ENCODE data around the gene LMBR1. TPM values are rescaled to one million over a fixed set of nuclear protein-coding genes. Genes with fewer than 3 reads are reported as not detected.

Gene LMBR1, protein sequence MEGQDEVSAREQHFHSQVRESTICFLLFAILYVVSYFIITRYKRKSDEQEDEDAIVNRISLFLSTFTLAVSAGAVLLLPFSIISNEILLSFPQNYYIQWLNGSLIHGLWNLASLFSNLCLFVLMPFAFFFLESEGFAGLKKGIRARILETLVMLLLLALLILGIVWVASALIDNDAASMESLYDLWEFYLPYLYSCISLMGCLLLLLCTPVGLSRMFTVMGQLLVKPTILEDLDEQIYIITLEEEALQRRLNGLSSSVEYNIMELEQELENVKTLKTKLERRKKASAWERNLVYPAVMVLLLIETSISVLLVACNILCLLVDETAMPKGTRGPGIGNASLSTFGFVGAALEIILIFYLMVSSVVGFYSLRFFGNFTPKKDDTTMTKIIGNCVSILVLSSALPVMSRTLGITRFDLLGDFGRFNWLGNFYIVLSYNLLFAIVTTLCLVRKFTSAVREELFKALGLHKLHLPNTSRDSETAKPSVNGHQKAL
- total RNA-seq = 38.5 and 49.8 TPM in 2 replicates

DNA sequence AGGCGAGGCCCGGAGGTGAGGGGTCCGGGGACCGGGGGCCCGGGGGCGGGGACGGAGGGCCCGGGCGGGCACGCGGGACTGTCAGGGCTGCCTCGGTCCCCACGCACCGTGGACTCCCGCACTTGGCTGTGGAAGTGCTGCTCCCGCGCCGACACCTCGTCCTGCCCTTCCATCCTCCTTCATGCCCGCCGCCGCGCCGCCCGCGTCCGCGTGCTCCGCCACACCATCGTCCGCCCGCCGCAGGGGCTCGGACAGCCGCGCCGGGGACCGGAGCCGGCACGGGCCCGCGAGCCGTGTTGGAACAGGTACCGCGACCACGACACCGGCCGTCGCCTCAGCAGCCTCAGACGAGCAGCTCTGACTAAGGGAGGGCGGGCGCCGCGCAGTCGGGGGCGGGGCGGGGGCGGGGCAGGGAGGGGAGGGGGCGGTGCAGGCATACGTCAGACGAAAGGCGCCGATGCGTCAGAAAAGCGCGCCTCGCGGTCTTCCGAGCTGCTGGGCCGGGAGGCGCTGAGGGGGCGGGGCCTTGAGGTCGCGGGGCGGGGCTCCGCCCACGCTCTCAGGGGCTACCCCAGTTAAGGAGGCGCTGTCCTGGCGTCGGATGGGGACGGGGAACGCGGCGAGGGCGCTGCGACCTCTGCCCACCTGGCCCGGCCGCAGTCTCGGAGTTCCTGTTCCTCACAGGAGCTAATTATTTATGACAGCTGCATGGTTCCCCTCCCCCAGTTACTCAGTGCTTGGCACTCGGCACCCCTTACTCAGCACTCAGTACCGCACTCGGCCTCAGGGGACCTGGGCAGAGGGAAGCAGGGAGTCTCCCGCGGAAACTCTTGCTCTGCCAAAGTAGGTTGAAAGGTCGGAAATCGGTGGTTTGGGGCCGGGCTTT, at the start of gene LMBR1:
Gene LMBR1, minus strand, starts transcription at position 363 of the 886 bp plus-strand sequence. Its CDS starts 190 bp downstream, at position 173.

GRCh38 chr7:156640257-156640948, 252.6 kb downstream of the LMBR1 start, which contains the start of gene RNF32:
TSS of gene RNF32 (plus strand) at chr7:156640774. CDS start at chr7:156643878, 3,104 bp downstream.

Small RNAs within 50 kb of the gene (small RNA-seq; reads per million reads assigned to genes)
- gene RNU4-31P = not detected

Other genes with a start within 250 kb of the LMBR1 start
- gene NOM1, start 56.5 kb upstream of the LMBR1 start, total RNA-seq = 15.4 and 16.9 TPM in 2 replicates
- 0.12 TPM in 1 of 2 replicates, not detected in the other for gene MNX1, start 117.5 kb upstream of the LMBR1 start, total RNA-seq
- 109 and 133 TPM in 2 replicates for gene UBE3C, start 245.7 kb upstream of the LMBR1 start, total RNA-seq